Measurements from ENCODE around the gene REXO1.

Gene REXO1

DNA sequence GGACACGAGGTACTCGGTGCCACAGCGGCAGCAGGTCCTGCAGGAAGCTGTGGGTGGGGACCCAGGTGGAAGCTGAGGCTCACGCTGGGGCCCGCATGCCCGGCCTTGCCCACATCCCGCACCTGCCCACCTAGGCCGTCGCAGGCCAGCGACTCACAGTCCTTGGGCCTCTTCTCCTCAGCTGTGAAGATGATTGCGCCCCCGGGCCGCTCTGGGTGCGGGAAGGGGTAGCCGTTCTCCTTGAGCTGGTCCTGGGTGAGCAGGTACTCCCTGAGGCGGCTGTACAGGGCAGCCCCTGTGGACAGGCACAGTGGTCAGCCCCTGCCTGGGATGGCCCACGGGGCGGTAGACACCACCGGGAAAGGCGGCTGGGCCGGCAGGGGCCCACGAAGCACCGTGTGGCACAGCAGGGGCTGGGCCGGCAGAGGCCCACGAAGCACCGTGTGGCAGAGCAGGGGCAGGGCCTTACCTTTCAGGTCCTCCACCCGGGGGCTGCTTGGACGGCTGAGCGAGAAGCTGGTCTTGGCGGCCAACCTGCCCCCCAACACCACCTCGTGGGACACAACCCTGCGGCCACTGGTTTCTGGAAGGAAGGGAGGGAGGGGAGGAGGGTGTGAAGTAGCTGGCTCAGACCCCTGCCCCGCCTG, 29.6 kb downstream of the REXO1 start:
- H3K4me3 ChIP-seq (replicated peaks; ENCODE audit: low read depth, low read length), result no peak overlapping the region
- no peak for TF ChIP-seq CTCF (IDR thresholded peaks at IDR 0.05; ENCODE audit: low read depth, low read length, missing control alignments)
- DNase-seq (ENCODE audit: extremely low read depth, low read depth), result no peak

- TF ChIP-seq CTCF (IDR thresholded peaks at IDR 0.05; ENCODE audit: low read depth, low read length, missing control alignments), result no peak
- no peak overlapping the region for H3K4me3 ChIP-seq (replicated peaks; ENCODE audit: low read depth, low read length)
- DNase-seq (ENCODE audit: extremely low read depth, low read depth), result no peak
These were observed 30.6 kb downstream of the REXO1 start for GRCh38 chr19:1817553-1818179.

DNA sequence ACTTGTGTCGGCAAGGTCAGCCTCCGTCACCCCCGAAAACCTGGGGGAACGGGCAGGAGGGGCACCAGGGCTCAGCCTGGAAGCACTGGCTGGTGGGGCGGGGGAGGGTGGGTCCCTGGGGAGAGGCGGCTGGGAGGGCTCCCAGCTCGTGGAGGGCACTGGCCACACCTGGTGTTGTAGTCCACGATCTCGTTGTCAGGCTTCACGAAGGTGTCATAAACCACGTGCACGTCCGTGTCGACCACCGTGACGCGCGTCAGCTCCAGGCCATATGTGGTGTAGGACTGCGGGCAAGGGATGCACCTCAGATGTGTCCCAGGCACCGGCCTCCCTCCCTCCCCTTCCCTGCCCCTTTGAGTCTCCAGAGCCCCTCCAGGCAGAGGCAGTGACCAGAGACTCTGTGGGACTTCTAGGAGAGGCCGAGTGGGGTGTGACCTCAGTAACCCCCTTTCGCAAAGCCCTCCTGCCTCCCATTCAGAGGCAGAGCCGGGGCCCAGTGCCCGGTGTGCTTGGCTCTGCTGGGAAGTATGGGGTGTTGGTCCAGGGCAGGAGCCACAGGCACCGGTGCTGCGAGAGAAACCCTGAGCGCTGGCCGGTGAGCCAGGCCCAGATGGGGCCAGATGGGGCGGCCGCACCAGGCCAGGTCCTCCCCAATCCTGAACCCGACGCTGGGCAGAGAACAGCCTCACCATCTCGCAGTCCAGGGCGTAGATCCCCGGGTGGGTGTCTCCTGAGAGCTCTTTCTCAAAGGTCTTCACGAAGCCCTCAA, 31.6 kb downstream of the REXO1 start:
- H3K4me3 ChIP-seq (replicated peaks; ENCODE audit: low read depth, low read length), result no peak overlapping the region
- no peak for TF ChIP-seq CTCF (IDR thresholded peaks at IDR 0.05; ENCODE audit: low read depth, low read length, missing control alignments)
- DNase-seq (ENCODE audit: extremely low read depth, low read depth), result no peak

GRCh38 chr19:1815605-1816529, 32.4 kb downstream of the REXO1 start:
- H3K4me3 ChIP-seq (replicated peaks; ENCODE audit: low read depth, low read length), result no peak overlapping the region
- TF ChIP-seq CTCF (IDR thresholded peaks at IDR 0.05; ENCODE audit: low read depth, low read length, missing control alignments), result no peak
- no peak for DNase-seq (ENCODE audit: extremely low read depth, low read depth)

GRCh38 chr19:1814833-1815604, 33.3 kb downstream of the REXO1 start:
- H3K4me3 ChIP-seq (replicated peaks; ENCODE audit: low read depth, low read length), result no peak overlapping the region
- TF ChIP-seq CTCF (IDR thresholded peaks at IDR 0.05; ENCODE audit: low read depth, low read length, missing control alignments), result no peak
- no peak for DNase-seq (ENCODE audit: extremely low read depth, low read depth)

DNA sequence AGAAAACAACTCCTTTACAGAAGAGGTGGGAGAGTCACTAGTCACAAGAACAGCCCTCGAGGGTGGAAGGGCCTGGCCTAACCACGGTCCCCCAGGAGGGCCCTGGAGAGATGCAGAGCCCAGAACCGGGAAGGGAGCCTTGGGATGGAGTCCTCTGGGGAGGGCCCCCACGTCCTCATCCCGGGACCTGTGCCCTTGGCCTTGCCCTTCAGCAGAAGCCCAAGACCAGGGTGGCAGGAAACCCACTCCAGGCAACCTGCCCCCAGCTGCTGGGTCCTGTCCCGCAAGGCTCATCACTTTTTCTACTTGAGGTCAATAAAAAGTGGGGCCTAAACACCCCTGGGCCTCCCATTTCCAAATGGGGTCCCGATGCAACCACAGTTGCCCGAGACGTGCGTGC, 33.9 kb downstream of the REXO1 start:
- no peak for DNase-seq (ENCODE audit: extremely low read depth, low read depth)
- no peak overlapping the region for H3K4me3 ChIP-seq (replicated peaks; ENCODE audit: low read depth, low read length)
- TF ChIP-seq CTCF (IDR thresholded peaks at IDR 0.05; ENCODE audit: low read depth, low read length, missing control alignments), result no peak

All from HFF-Myc (cell line).